ENCODE data around the gene ANKRD10.

The ANKRD10 gene

GRCh38 chr13:110944121-110944967 lies 29.5 kb upstream of the ANKRD10 start:
- no peaks in the 10 kb centered on the region for H3K36me3 ChIP-seq (ENCODE audit: low read depth)
- no peaks in the 10 kb centered on the region for H3K4me1 ChIP-seq (ENCODE audit: insufficient read depth, poor library complexity, severe bottlenecking)
- H3K9me3 ChIP-seq (ENCODE audit: severe bottlenecking): no peaks in the 10 kb centered on the region
- no peak for DNase-seq (ENCODE audit: low spot score)
- ATAC-seq (ENCODE audit: low read depth): peak; percentile 68
- peak; percentile 34 for TF ChIP-seq CTCF (IDR thresholded peaks at IDR 0.05; ENCODE audit: poor library complexity, severe bottlenecking)
- H3K27me3 ChIP-seq (ENCODE audit: insufficient read depth, poor library complexity, severe bottlenecking): no peaks in the 10 kb centered on the region
- H3K27ac ChIP-seq (ENCODE audit: poor library complexity, severe bottlenecking): no peak overlapping the region
- H3K4me3 ChIP-seq (ENCODE audit: severe bottlenecking): no peak overlapping the region

GRCh38 chr13:110942248-110942981 lies 27.5 kb upstream of the ANKRD10 start:
- no peaks in the 10 kb centered on the region for H3K36me3 ChIP-seq (ENCODE audit: low read depth)
- DNase-seq (ENCODE audit: low spot score) (no peak), ATAC-seq (ENCODE audit: low read depth) (no peak)
- H3K4me1 ChIP-seq (ENCODE audit: insufficient read depth, poor library complexity, severe bottlenecking): no peaks in the 10 kb centered on the region
- H3K27ac ChIP-seq (ENCODE audit: poor library complexity, severe bottlenecking): no peak overlapping the region
- H3K27me3 ChIP-seq (ENCODE audit: insufficient read depth, poor library complexity, severe bottlenecking): no peaks in the 10 kb centered on the region
- TF ChIP-seq CTCF (IDR thresholded peaks at IDR 0.05; ENCODE audit: poor library complexity, severe bottlenecking): no peak
- H3K4me3 ChIP-seq (ENCODE audit: severe bottlenecking): no peak overlapping the region
- no peaks in the 10 kb centered on the region for H3K9me3 ChIP-seq (ENCODE audit: severe bottlenecking)

DNA sequence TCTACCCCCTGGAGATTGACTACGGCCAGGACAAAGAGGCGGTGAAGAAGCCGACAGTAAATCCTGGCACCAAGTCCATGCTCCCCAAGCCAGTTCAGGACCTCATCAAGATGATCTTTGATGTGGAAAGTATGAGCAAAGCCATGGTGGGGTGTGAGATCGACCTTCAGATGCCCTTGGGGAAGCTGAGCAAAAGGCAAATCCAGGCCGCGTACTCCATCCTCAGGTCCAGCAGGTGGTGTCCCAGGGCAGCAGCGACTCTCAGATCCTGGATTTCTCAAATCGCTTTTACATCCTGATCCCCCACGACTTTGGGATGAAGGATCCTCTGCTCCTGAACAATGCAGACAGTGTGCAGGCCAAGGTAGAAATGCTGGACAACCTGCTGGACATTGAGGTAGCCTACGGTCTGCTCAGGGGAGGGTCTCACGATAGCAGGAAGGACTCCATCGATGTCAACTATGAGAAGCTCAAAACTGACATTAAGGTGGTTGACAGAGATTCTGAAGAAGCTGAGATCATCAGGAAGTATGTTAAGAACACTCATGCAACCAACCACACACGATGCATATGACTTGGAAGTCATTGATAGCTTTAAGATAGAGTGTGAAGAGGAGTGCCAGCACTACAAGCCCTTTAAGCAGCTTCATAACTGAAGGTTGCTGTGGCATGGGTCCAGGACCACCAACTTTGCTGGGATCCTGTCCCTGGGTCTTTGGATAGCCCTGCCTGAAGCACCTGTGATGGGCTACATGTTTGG lies 24.0 kb upstream of the ANKRD10 start:
- H3K4me1 ChIP-seq (ENCODE audit: insufficient read depth, poor library complexity, severe bottlenecking): no peaks in the 10 kb centered on the region
- no peak overlapping the region for H3K4me3 ChIP-seq (ENCODE audit: severe bottlenecking)
- no peak for TF ChIP-seq CTCF (IDR thresholded peaks at IDR 0.05; ENCODE audit: poor library complexity, severe bottlenecking)
- H3K9me3 ChIP-seq (ENCODE audit: severe bottlenecking): no peaks in the 10 kb centered on the region
- H3K36me3 ChIP-seq (ENCODE audit: low read depth): no peaks in the 10 kb centered on the region
- DNase-seq (ENCODE audit: low spot score) (no peak), ATAC-seq (ENCODE audit: low read depth) (no peak)
- H3K27me3 ChIP-seq (ENCODE audit: insufficient read depth, poor library complexity, severe bottlenecking): no peaks in the 10 kb centered on the region
- H3K27ac ChIP-seq (ENCODE audit: poor library complexity, severe bottlenecking): no peak overlapping the region

DNA sequence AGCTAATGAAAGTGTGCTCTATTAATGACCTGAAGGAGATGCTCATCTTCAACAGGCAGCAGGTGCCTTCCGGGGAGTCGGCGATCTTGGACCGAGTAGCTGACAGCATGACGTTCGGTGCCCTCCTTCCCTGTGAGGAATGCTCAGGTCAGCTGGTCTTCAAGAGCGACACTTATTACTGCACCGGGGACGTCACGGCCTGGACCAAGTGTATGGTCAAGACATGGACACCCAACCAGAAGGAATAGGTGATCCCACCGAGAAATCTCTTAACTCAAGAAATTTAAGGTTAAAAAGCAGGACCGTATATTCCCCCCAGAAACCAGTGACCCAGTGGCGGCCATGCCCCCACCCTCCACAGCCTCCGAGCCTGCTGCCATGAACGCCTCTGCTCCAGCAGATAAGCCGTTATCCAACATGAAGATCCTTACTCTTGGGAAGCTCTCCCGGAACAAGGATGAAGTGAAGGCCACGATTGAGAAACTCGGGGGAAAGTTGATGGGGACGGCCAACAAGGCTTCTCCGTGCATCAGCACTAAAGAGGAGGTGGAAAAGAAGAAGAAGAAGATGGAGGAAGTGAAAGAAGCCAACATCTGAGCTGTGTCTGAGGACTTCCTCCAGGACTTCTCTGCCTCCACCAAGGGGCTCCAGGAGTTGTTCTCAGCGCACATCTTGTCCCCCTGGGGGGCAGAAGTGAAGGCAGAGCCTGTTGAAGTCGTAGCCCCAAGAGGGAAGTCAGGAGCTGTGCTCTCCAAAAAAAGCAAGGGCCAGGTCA lies 22.8 kb upstream of the ANKRD10 start:
- ATAC-seq (ENCODE audit: low read depth) (no peak), DNase-seq (ENCODE audit: low spot score) (no peak)
- Histone ChIP-seq H3K27ac (ENCODE audit: poor library complexity, severe bottlenecking) (no peak overlapping the region), H3K4me3 (ENCODE audit: severe bottlenecking) (no peak overlapping the region), H3K4me1 (ENCODE audit: insufficient read depth, poor library complexity, severe bottlenecking) (no peaks in the 10 kb centered on the region), H3K9me3 (ENCODE audit: severe bottlenecking) (no peaks in the 10 kb centered on the region), H3K36me3 (ENCODE audit: low read depth) (no peaks in the 10 kb centered on the region), H3K27me3 (ENCODE audit: insufficient read depth, poor library complexity, severe bottlenecking) (no peaks in the 10 kb centered on the region)
- TF ChIP-seq CTCF (IDR thresholded peaks at IDR 0.05; ENCODE audit: poor library complexity, severe bottlenecking): no peak

All from RWPE2 (cell line).